CD4-positive, alpha-beta memory T cell (primary cell): ENCODE data around the gene RAB43. TPM values are rescaled to one million over a fixed set of nuclear protein-coding genes. Genes with fewer than 3 reads are reported as not detected.
"Not testable (repeated sequence)": the region's sequence is repeated elsewhere in the genome, so short reads cannot be mapped to it uniquely, and the experiment has no call there.

Experiments
- CTCF ChIA-PET: fragments of 350-600 bp; sonication (Branson Sonifier 250); formaldehyde crosslinking; loops from one replicate; lab custom pipeline; 2021; ENCODE audit warnings: inconsistent platforms; ENCODE audit not compliant: partially characterized antibody; lab: Charles Lee
- POLR2A ChIA-PET: fragments of 350-600 bp; sonication (Branson Sonifier 250); formaldehyde crosslinking; loops from one replicate; lab custom pipeline; 2021; ENCODE audit not compliant: partially characterized antibody; lab: Charles Lee
- DNase-seq, 5 donors: peaks; one replicate each; pipeline versions ENCODE4 v3.0.0 to v3.0.0-alpha.2; 2020 to 2022; ENCODE audit warnings: mixed read lengths in 1 of 5
- H3K27ac ChIP-seq: one replicate; pipeline ENCODE4 v1.7.0; 2013; ENCODE audit warnings: low read depth, low read length
- H3K27me3 ChIP-seq: 2 replicates; pipeline ENCODE4 v1.7.0; 2013; ENCODE audit warnings: mild to moderate bottlenecking, low read length, moderate library complexity; ENCODE audit not compliant: insufficient read depth
- H3K36me3 ChIP-seq: 2 replicates; pipeline ENCODE4 v1.7.0; 2013; ENCODE audit warnings: mild to moderate bottlenecking, low read length, moderate library complexity; ENCODE audit not compliant: insufficient read depth
- H3K4me1 ChIP-seq: 2 replicates; pipeline ENCODE4 v1.7.0; 2013; ENCODE audit warnings: mild to moderate bottlenecking, low read length, moderate library complexity; ENCODE audit not compliant: insufficient read depth
- H3K4me3 ChIP-seq, 2 donors: one replicate each; pipeline ENCODE4 v1.7.0; 2013; ENCODE audit warnings: low read length in 2 of 2, mild to moderate bottlenecking in 1 of 2
- H3K9me3 ChIP-seq, 2 donors: one replicate each; pipeline ENCODE4 v1.7.0; 2013; ENCODE audit warnings: low read length in 2 of 2, control low read depth in 1 of 2; ENCODE audit not compliant: control insufficient read depth in 1 of 2
- H3K27ac Mint-ChIP-seq, 7 donors: one replicate each; pipeline ENCODE4 v1.8.0; 2020 to 2021; ENCODE audit warnings: mixed read lengths in 7 of 7, mild to moderate bottlenecking in 6 of 7, inconsistent platforms in 3 of 7, moderate library complexity in 3 of 7
- H3K27me3 Mint-ChIP-seq, 2 donors: one replicate each; pipeline ENCODE4 v1.8.0; 2020 to 2021; ENCODE audit warnings: mixed read lengths in 2 of 2
- H3K36me3 Mint-ChIP-seq, 2 donors: one replicate each; pipeline ENCODE4 v1.8.0; 2020 to 2021; ENCODE audit warnings: mixed read lengths in 2 of 2, inconsistent platforms in 1 of 2, mild to moderate bottlenecking in 1 of 2
- H3K4me1 Mint-ChIP-seq, 4 donors: one replicate each; pipeline ENCODE4 v1.8.0; 2020 to 2021; ENCODE audit warnings: mixed read lengths in 4 of 4, mild to moderate bottlenecking in 1 of 4
- H3K4me3 Mint-ChIP-seq, 8 donors: one replicate each; pipeline ENCODE4 v1.8.0; 2020 to 2021; ENCODE audit warnings: mixed read lengths in 8 of 8, mild to moderate bottlenecking in 7 of 8, moderate library complexity in 6 of 8, inconsistent platforms in 3 of 8
- H3K9me3 Mint-ChIP-seq, 8 donors: one replicate each; pipeline ENCODE4 v1.8.0; 2020 to 2021; ENCODE audit warnings: mixed read lengths in 8 of 8, mild to moderate bottlenecking in 5 of 8, inconsistent platforms in 3 of 8, moderate library complexity in 1 of 8
- intact Hi-C: fragments of 100-400 bp; cut with micrococcal nuclease; formaldehyde crosslinking; loops from one replicate; pipeline ENCODE4 v1.15.1; 2023
- polyA plus RNA-seq, 2 donors: library from polyadenylated mRNA; unstranded; fragments of 300-500 nt; fragmentation: Illumina TruSeq; gene quantifications; one replicate each; pipeline ENCODE4 v1.2.3, GENCODE V29; 2021
- total RNA-seq, 2 experiments: library from RNA; stranded (reverse); gene quantifications; one replicate each; pipeline ENCODE4 v1.2.3, GENCODE V29; 2021

The RAB43 gene
- total and polyA plus RNA-seq, 4 experiments from 2014 or later, result 11.3 to 68.4 (median 40.4) TPM

- H3K27ac ChIP-seq, result peak overlapping the region; percentile 27
Measured at GRCh38 chr3:129116482-129116946, 5.1 kb downstream of the RAB43 start.

DNA sequence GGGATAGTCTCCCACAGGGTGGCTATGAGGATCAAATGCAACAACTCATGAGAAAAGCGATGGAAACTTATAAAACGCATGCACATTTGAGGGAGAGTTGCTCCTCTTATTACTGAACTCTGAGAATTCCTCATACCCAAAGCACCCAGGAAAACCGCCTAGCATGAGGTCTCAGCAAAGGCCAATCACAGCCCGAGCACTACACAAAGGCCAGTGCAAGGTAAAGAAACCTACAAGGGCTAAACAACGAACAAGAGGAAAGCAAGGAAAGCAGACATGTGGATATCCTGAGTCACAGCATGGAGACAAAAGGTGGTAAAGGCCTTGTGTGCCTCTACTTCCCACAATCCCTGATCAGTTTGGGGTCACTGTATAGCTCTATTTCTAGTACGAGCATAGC, 7.1 kb downstream of the RAB43 start:
- peaks cover 0 to 2% (median 0%) of the 10 kb centered on the region in 8 donors for H3K9me3 Mint-ChIP-seq
- peak overlapping the region; percentile 44 to 92 (median 68) for H3K27ac Mint-ChIP-seq
- no peak overlapping the region for H3K27ac ChIP-seq
- ChIA-PET POLR2A (interaction anchor here (0.7 to 7.1 kb wide), 3 partner anchors 7 to 201 kb away, joined by 3 to 34 read pairs (median 3); partner anchors contain the start of genes CNBP and RAB43), CTCF (interaction anchor here (1.1 to 11.7 kb wide), 2 partner anchors 46 to 62 kb away, joined by 3 to 132 read pairs; no protein-coding TSS in a partner anchor)
- intact Hi-C loops, result no loop called here
- H3K4me3 ChIP-seq, result no peak overlapping the region
- H3K4me1 ChIP-seq, result peaks cover 67% of the 10 kb centered on the region
- no peaks in the 10 kb centered on the region for H3K27me3 Mint-ChIP-seq
- H3K27me3 ChIP-seq, result no peaks in the 10 kb centered on the region
- no peaks in the 10 kb centered on the region for H3K9me3 ChIP-seq
- H3K4me3 Mint-ChIP-seq, result peak overlapping the region in 6 of 8 donors; percentile 9 to 57 (median 42)
- peaks cover 37 to 56% of the 10 kb centered on the region in 2 donors for H3K36me3 Mint-ChIP-seq
- H3K36me3 ChIP-seq, result peaks cover 19% of the 10 kb centered on the region
- DNase-seq, result no peak
- peaks cover 47 to 85% (median 65%) of the 10 kb centered on the region in 4 donors for H3K4me1 Mint-ChIP-seq

More at GRCh38 chr3:129116482-129116946, 5.1 kb downstream of the RAB43 start:
- Mint-ChIP-seq H3K36me3 (peaks cover 31 to 53% of the 10 kb centered on the region in 2 donors), H3K27ac (peak overlapping the region; percentile 89 to 97 (median 93)), H3K4me1 (peaks cover 42 to 80% (median 61%) of the 10 kb centered on the region in 4 donors), H3K9me3 (peaks cover 0 to 2% (median 0%) of the 10 kb centered on the region in 8 donors), H3K27me3 (no peaks in the 10 kb centered on the region), H3K4me3 (peak overlapping the region; percentile 63 to 94 (median 82))
- CTCF ChIA-PET, result interaction anchor here (0.6 to 11.7 kb wide), 9 partner anchors 16 to 100 kb away, joined by 3 to 132 read pairs (median 4); no protein-coding TSS in a partner anchor
- Histone ChIP-seq H3K4me1 (peaks cover 67% of the 10 kb centered on the region), H3K9me3 (no peaks in the 10 kb centered on the region), H3K36me3 (peaks cover 16% of the 10 kb centered on the region), H3K4me3 (peak overlapping the region; percentile 0 to 33), H3K27me3 (no peaks in the 10 kb centered on the region)
- intact Hi-C loops, result no loop called here
- peak in 3 of 5 donors; percentile 19 to 39 (median 22) for DNase-seq
- POLR2A ChIA-PET, result interaction anchor here (0.8 to 8.7 kb wide), 10 partner anchors 13 to 353 kb away, joined by 3 to 133 read pairs (median 6); partner anchors contain the start of gene CNBP

- Histone ChIP-seq H3K36me3 (peaks cover 20% of the 10 kb centered on the region), H3K9me3 (no peaks in the 10 kb centered on the region), H3K27me3 (no peaks in the 10 kb centered on the region), H3K27ac (no peak overlapping the region), H3K4me1 (peaks cover 59% of the 10 kb centered on the region), H3K4me3 (no peak overlapping the region)
- no peaks in the 10 kb centered on the region for H3K27me3 Mint-ChIP-seq
- POLR2A ChIA-PET, result interaction anchor here (7.1 kb wide), 1 partner anchor 9 kb away, joined by 34 read pairs; the partner anchor contains the start of gene RAB43
- intact Hi-C loops, result no loop called here
- no peaks in the 10 kb centered on the region for H3K9me3 Mint-ChIP-seq
- peaks cover 44 to 80% (median 59%) of the 10 kb centered on the region in 4 donors for H3K4me1 Mint-ChIP-seq
- peak overlapping the region in 4 of 7 donors; percentile 13 to 78 (median 50) for H3K27ac Mint-ChIP-seq
- peak overlapping the region in 2 of 8 donors; percentile 17 to 52 for H3K4me3 Mint-ChIP-seq
- DNase-seq, result no peak
- CTCF ChIA-PET, result interaction anchor here (1.1 to 1.4 kb wide), 2 partner anchors 59 to 61 kb away, joined by 3 to 4 read pairs; no protein-coding TSS in a partner anchor
- peaks cover 36 to 56% of the 10 kb centered on the region in 2 donors for H3K36me3 Mint-ChIP-seq
Measured at GRCh38 chr3:129112308-129113052, 9.1 kb downstream of the RAB43 start.

DNA sequence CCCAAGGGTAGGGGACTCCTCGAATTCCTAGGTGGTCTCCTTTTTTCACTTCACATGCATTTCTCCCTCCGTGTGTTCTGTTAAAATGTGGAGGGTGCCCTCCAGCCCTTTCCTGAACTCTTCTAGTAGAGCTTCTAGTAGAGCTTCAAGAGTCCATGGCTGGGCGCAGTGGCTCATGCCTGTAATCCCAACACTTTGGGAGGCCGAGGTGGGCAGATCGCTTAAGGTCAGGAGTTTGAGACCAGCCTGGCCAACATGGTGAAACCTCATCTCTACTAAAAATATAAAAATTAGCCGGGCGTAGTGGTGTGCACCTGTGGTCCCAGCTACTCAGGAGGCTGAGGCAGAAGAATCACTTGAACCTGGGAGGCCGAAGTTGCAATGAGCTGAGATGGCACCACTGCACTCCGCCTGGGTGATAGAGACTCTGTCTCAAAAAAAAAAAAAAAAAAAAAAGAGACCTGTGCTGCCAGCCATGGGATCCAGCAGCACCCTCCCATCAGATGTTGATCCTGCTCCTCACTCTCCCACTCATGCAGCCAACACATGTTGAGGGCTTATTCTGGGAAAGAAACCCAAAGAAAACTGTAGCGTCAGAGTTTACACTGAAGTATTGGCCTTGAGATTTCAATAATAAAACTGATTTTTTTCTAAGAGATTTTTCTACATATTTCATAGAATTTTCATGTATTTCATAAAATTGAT, 10.4 kb downstream of the RAB43 start:
- H3K27me3 Mint-ChIP-seq, H3K9me3 ChIP-seq, H3K27me3 ChIP-seq, H3K27ac ChIP-seq, H3K4me3 ChIP-seq, H3K4me3 Mint-ChIP-seq, DNase-seq, H3K9me3 Mint-ChIP-seq, intact Hi-C loops: not testable (repeated sequence)
- Histone ChIP-seq H3K36me3 (peaks cover 31% of the 10 kb centered on the region), H3K4me1 (peaks cover 58% of the 10 kb centered on the region)
- peak overlapping the region in 4 of 7 donors; percentile 2 to 65 (median 46) for H3K27ac Mint-ChIP-seq
- peaks cover 31 to 56% of the 10 kb centered on the region in 2 donors for H3K36me3 Mint-ChIP-seq
- peaks cover 38 to 80% (median 55%) of the 10 kb centered on the region in 4 donors for H3K4me1 Mint-ChIP-seq
- ChIA-PET CTCF (interaction anchor here (1.4 kb wide), 1 partner anchor 58 kb away, joined by 4 read pairs; no protein-coding TSS in a partner anchor), POLR2A (interaction anchor here (7.1 kb wide), 1 partner anchor 10 kb away, joined by 34 read pairs; the partner anchor contains the start of gene RAB43)

DNA sequence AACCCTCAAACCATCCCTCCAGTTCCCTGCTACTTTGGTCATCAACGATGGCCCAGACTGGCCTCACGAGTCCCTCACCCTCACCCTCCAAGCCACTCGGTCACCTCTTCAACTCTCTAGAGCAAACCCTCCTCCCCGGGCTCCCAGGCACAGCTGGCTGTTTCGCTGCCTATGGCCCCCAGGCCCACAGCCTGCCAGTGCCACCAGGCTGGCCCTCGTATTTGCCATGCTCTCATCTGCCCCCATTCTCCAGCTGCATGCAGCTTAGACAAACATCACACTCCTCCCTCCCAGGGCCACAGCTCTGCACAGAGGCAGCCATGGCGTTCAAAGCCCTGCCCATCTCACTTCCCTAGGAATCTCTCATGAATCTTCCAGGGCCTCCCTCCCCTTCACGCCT, 13.8 kb downstream of the RAB43 start:
- Mint-ChIP-seq H3K27ac (peak overlapping the region in 6 of 7 donors; percentile 39 to 87 (median 68)), H3K4me3 (no peak overlapping the region), H3K4me1 (peaks cover 39 to 81% (median 56%) of the 10 kb centered on the region in 4 donors), H3K9me3 (no peaks in the 10 kb centered on the region), H3K36me3 (peaks cover 22 to 52% of the 10 kb centered on the region in 2 donors), H3K27me3 (no peaks in the 10 kb centered on the region)
- Histone ChIP-seq H3K9me3 (no peaks in the 10 kb centered on the region), H3K27me3 (no peaks in the 10 kb centered on the region), H3K4me3 (no peak overlapping the region), H3K4me1 (peaks cover 58% of the 10 kb centered on the region), H3K36me3 (peaks cover 36% of the 10 kb centered on the region), H3K27ac (no peak overlapping the region)
- intact Hi-C loops, result no loop called here
- ChIA-PET CTCF (interaction anchor here (1.4 kb wide), 1 partner anchor 56 kb away, joined by 3 read pairs; no protein-coding TSS in a partner anchor), POLR2A (interaction anchor here (1.3 to 7.1 kb wide), 2 partner anchors 13 to 208 kb away, joined by 6 to 34 read pairs; partner anchors contain the start of gene RAB43)
- no peak for DNase-seq

DNA sequence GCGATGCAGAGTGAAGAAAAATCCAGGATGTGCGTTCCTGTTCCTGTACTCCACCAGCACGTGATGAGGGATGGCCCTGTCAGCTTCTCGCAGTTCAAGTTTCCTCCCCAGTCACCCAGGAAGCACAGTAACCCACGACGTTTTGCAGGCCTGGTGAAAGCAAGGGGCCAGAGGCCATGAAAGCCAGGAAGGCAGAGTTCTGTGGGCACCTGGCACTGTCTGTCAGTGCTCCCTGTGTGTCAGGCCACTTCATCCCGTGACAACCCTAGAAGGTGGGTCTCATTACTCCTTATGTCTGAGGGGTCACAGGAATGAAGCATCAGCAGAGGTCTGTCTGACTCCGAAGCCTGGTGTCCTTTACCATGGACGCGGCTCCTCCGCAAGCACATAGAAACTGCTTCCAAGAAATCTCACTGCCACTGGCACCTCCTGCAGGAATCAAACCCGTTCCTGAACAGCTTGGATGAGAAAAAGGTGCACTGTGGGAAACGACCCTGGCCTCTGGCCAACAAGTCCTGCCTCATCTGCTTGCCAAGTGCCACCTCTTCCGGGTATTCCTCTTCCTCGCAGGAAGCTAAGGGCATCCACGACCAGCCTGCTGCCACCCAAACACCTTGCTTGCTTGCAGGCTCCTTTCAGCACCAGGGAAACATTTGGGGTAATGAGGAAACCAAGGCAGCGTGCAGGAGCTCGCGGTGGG, 14.6 kb downstream of the RAB43 start:
- ChIA-PET CTCF (interaction anchor here (1.4 to 1.7 kb wide), 2 partner anchors 14 to 55 kb away, joined by 3 to 9 read pairs; partner anchors contain the start of gene RAB43), POLR2A (interaction anchor here (1.3 to 7.5 kb wide), 3 partner anchors 12 to 209 kb away, joined by 6 to 64 read pairs (median 34); partner anchors contain the start of gene RAB43)
- no peaks in the 10 kb centered on the region for H3K27me3 ChIP-seq
- peaks cover 29% of the 10 kb centered on the region for H3K36me3 ChIP-seq
- H3K27ac Mint-ChIP-seq, result peak overlapping the region in 2 of 7 donors; percentile 63 to 87
- no peaks in the 10 kb centered on the region for H3K9me3 Mint-ChIP-seq
- peak overlapping the region in 1 of 8 donors; percentile 8 for H3K4me3 Mint-ChIP-seq
- H3K36me3 Mint-ChIP-seq, result peaks cover 22 to 50% of the 10 kb centered on the region in 2 donors
- H3K4me1 Mint-ChIP-seq, result peaks cover 39 to 83% (median 57%) of the 10 kb centered on the region in 4 donors
- no peaks in the 10 kb centered on the region for H3K27me3 Mint-ChIP-seq
- H3K4me1 ChIP-seq, result peaks cover 57% of the 10 kb centered on the region
- intact Hi-C loops, result no loop called here
- no peak overlapping the region for H3K4me3 ChIP-seq
- no peak for DNase-seq
- H3K27ac ChIP-seq, result no peak overlapping the region
- H3K9me3 ChIP-seq, result no peaks in the 10 kb centered on the region
